ENCODE results near the gene FUT2.
"Not testable (repeated sequence)": the region's sequence is repeated elsewhere in the genome, so short reads cannot be mapped to it uniquely, and the experiment has no call there.

FUT2 gene

GRCh38 chr19:48670699-48671445 is 24.9 kb upstream of the FUT2 start:
- no peak for DNase-seq (ENCODE audit: low read depth)

GRCh38 chr19:48671446-48671995 is 24.2 kb upstream of the FUT2 start:
- no peak for DNase-seq (ENCODE audit: low read depth)

DNA sequence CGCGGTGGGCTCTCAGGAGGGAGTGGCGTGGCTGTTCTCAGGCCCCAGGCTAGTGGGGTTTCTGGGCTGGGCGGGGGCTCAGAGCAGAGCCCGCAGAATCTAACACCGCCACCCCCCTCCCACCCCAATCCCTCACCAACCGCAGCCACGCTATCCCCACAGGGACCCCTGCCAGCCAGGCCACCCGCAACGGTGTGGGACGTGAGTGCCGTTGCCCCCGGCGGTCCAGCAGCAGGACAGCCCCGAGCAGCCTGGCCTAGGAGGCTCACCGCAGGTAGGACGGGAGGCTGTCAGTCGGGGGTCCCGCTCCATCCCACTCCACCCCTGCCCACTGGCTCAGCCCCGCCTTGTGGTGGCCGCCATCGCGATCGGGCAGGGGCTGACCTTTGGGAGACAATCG is 22.8 kb upstream of the FUT2 start, which contains the start of gene NTN5:
Gene NTN5 (minus strand): TSS at position 24 of the 400 bp plus-strand sequence. CDS start 2,031 bp downstream, outside the sequence.
- no peak for DNase-seq (ENCODE audit: low read depth)

- no peak for DNase-seq (ENCODE audit: low read depth)
These were observed 22.2 kb upstream of the FUT2 start for GRCh38 chr19:48673436-48674100.

- no peak for DNase-seq (ENCODE audit: low read depth)
These were observed 21.5 kb upstream of the FUT2 start for GRCh38 chr19:48674216-48674809.

DNA sequence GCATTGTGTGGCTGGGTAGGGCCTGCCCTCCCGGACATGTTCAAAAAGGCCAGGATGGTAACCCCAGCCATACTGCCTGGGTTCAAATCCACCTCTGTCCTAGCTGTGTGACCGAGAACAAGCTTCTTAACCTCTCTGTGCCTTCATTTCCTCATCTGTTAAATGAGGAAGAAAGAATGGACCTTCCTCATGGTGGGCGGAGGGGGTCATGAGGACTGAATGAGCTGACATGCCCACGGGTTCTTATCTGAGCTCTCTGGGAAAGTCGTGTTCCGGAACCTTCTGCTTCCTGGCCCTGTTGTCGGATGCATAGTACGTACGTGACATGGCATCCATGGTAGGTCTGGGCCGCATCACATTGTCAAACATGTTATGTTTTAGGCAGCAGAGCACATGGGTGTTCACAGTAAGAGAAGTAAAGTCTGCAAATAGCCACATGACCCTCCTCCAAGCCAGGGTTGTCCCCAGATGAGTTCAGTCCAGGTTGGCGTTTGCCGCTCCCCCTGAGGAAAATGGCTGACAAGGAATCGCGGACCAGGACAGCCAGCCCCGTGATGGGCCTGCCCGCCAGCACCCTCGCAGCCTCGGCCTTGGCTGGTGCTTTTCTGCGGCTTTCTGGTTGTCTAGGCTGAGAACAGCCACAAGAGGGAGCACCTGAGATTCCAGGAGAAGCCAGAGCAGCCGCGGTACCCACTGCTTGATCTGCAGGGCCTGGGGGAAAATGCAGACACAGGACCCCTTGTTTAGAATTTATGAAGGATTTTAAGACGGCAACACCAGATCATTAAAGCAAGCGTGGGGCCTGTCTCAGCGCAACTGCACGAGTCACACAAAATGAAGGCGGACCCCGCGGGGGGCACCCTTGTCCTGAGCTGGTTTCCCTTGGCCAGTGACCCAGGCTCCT is 20.6 kb upstream of the FUT2 start:
- DNase-seq (ENCODE audit: low read depth): peak; percentile 64

DNA sequence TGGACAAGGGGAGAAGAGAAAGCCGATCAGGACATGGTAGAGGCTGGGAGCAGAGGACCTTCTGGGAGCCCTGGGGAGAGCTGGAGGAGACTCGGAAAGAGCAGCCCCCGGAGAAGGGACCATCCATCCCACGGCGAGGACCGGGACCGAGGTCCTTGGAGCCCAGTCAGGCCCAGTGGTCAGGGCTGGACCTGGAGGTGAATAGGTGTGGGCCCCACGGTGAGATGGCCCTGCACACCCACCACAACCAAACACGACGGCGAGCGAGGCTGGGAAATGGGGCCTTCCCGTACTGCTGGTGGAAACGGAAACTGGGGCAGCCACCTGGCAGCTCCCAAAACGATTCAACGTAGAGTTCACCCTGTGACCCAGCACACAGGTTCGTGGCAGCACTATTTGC is 19.3 kb upstream of the FUT2 start:
- no peak for DNase-seq (ENCODE audit: low read depth)

GRCh38 chr19:48676887-48677286 is 18.9 kb upstream of the FUT2 start:
- no peak for DNase-seq (ENCODE audit: low read depth)

- DNase-seq (ENCODE audit: low read depth): no peak
These were observed 17.6 kb upstream of the FUT2 start for GRCh38 chr19:48678201-48678600.

DNA sequence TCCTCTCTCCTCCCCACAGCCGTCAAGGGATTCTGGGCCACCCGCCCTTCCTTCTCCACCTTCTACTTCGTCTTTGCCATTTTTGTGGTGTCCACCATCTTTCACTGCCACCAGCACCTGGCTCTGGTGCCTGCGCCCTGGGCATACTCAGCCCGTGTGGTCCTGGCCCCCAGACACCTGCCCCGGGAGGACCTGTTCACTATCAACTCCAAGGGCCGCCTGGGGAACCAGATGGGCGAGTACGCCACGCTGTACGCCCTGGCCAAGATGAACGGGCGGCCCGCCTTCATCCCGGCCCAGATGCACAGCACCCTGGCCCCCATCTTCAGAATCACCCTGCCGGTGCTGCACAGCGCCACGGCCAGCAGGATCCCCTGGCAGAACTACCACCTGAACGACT is 15.8 kb upstream of the FUT2 start:
- not testable (repeated sequence) for DNase-seq (ENCODE audit: low read depth)

DNA sequence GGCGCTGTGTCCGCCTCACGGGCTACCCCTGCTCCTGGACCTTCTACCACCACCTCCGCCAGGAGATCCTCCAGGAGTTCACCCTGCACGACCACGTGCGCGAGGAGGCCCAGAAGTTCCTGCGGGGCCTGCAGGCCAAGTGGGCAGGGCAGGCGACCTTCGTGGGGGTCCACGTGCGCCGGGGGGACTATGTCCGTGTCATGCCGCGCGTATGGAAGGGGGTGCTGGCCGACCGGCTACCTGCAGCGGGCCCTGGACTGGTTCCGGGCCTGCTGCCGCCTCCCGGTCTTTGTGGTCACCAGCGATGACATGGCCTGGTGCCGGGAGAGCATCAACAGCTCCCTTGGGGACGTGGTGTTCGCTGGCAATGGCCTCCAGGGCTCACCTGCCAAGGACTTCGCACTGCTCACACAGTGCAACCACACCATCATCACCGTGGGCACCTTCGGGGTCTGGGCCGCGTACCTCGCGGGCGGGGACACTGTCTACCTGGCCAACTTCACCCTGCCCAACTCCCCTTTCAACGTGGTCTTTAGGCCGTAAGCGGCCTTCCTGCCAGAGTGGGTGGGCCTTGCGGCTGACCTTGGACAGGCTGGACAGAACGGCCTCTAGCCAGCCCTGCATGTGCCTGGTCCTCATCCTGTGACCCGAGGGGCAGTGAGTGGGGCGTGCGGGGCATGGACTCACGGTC is 15.2 kb upstream of the FUT2 start:
- no peak for DNase-seq (ENCODE audit: low read depth)

- DNase-seq (ENCODE audit: low read depth): no peak
These were observed 14.7 kb upstream of the FUT2 start for GRCh38 chr19:48681127-48681470.

DNA sequence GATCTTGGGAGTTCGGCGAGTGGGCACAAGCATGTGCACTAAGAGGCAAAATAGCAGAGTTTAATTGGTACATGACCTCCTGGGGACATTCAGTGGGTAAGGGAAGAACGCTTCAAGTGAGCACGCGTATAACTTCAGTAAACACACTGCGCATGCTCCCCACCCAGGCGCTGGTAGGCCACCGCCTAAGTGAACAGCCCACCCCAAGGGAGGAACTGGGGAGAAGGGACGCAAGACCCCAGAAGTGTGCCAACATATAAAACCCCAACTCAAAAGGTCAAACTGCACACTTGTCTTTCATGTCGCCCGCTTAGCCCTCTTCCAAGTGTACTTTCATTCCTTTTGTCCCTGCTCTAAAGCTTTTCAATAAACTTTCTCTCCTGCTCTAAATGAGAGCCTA is 12.4 kb upstream of the FUT2 start:
- DNase-seq (ENCODE audit: low read depth): no peak

- DNase-seq (ENCODE audit: low read depth): no peak
These were observed 10.2 kb upstream of the FUT2 start for GRCh38 chr19:48685583-48685982.

GRCh38 chr19:48686088-48686487 is 9.7 kb upstream of the FUT2 start:
- DNase-seq (ENCODE audit: low read depth): no peak

DNA sequence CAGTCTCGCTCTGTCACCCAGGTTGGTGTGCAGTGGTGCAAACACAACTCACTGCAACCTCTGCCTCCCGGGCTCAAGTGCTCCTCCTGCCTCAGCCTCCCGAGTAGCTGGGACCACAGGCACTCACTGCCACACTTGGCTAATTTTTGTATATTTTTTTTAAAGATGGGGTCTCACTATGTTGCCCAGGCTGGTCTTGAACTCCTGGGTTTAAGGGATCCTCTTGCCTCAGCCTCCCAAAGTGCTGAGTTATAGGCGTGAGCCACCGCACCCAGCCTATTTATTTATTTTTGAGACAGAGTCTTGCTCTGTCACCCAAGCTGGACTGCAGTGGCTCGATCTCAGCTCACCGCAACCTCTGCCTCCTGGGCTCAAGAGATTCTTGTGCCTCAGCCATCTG is 9.1 kb upstream of the FUT2 start:
- not testable (repeated sequence) for DNase-seq (ENCODE audit: low read depth)

GRCh38 chr19:48687776-48688175 is 8.0 kb upstream of the FUT2 start:
- DNase-seq (ENCODE audit: low read depth): no peak

GRCh38 chr19:48689449-48689848 is 6.3 kb upstream of the FUT2 start:
- DNase-seq (ENCODE audit: low read depth): no peak

GRCh38 chr19:48693629-48694028 is 2.1 kb upstream of the FUT2 start:
- DNase-seq (ENCODE audit: low read depth): not testable (repeated sequence)

- no peak for DNase-seq (ENCODE audit: low read depth)
These were observed 711 bp downstream of the FUT2 start for GRCh38 chr19:48696353-48697010.

- no peak for DNase-seq (ENCODE audit: low read depth)
These were observed 2.3 kb downstream of the FUT2 start for GRCh38 chr19:48698046-48698445.
